Liver (tissue), 9 donors: ENCODE measurements around the gene RHBDD3. TPM values are rescaled to one million over a fixed set of nuclear protein-coding genes. Genes with fewer than 3 reads are reported as not detected.

Source experiments
- DNase-seq: peaks from one replicate; pipeline ENCODE4 v3.0.0-alpha.2; 2017; ENCODE audit warnings: low spot score
- H3K27ac ChIP-seq, 2 donors: one replicate each; pipeline ENCODE4 v1.7.0; 2013; ENCODE audit warnings: inconsistent platforms in 2 of 2, low read length in 2 of 2, control low read depth in 1 of 2, low read depth in 1 of 2, mild to moderate bottlenecking in 1 of 2
- H3K27me3 ChIP-seq, 4 donors: one replicate each; pipeline versions ENCODE4 v1.6.1 to v1.7.0; 2013; ENCODE audit warnings: low read length in 3 of 4, inconsistent platforms in 1 of 4, mild to moderate bottlenecking in 1 of 4, moderate library complexity in 1 of 4; ENCODE audit not compliant: control insufficient read depth in 4 of 4, insufficient read depth in 4 of 4
- H3K36me3 ChIP-seq, 4 donors: one replicate each; pipeline versions ENCODE4 v1.6.1 to v1.7.0; 2013; ENCODE audit warnings: low read length in 3 of 4, mild to moderate bottlenecking in 3 of 4, low read depth in 1 of 4, moderate library complexity in 1 of 4; ENCODE audit not compliant: control insufficient read depth in 4 of 4, insufficient read depth in 3 of 4
- H3K4me1 ChIP-seq, 4 donors: one replicate each; pipeline versions ENCODE4 v1.6.1 to v1.7.0; 2013; ENCODE audit warnings: low read length in 3 of 4, mild to moderate bottlenecking in 3 of 4, moderate library complexity in 1 of 4; ENCODE audit not compliant: control insufficient read depth in 4 of 4, insufficient read depth in 4 of 4
- H3K4me3 ChIP-seq, 3 donors: one replicate each; pipeline versions ENCODE4 v1.6.1 to v1.7.0; 2013; ENCODE audit warnings: low read length in 3 of 3, control low read depth in 1 of 3, low read depth in 1 of 3, mild to moderate bottlenecking in 1 of 3
- H3K9ac ChIP-seq, 2 donors: one replicate each; pipeline ENCODE4 v1.7.0; 2013; ENCODE audit warnings: low read length in 2 of 2, mild to moderate bottlenecking in 2 of 2, moderate library complexity in 2 of 2, control low read depth in 1 of 2, low read depth in 1 of 2
- H3K9me3 ChIP-seq, 4 donors: one replicate each; pipeline versions ENCODE4 v1.6.1 to v1.7.0; 2013; ENCODE audit warnings: low read length in 3 of 4; ENCODE audit not compliant: control insufficient read depth in 4 of 4
- EGR1 ChIP-seq, 2 donors: IDR thresholded peaks; 2 replicates each; pipeline ENCODE4 v1.6.1; 2016 to 2018; ENCODE audit warnings: antibody characterized with exemption in 2 of 2, low read depth in 2 of 2
- FOXA1 ChIP-seq: IDR thresholded peaks from 2 replicates; pipeline ENCODE4 v1.6.1; 2016; ENCODE audit warnings: antibody characterized with exemption
- FOXA2 ChIP-seq: IDR thresholded peaks from 2 replicates; pipeline ENCODE4 v1.6.1; 2016; ENCODE audit warnings: antibody characterized with exemption
- GABPA ChIP-seq, 2 donors: IDR thresholded peaks in 1 of 2; conservative IDR thresholded peaks in 1 of 2; 2 replicates each; pipeline ENCODE4 v1.6.1; 2016; ENCODE audit warnings: antibody characterized with exemption in 2 of 2, mild to moderate bottlenecking in 1 of 2, moderate library complexity in 1 of 2
- HNF4A ChIP-seq, 2 donors: conservative IDR thresholded peaks; 2 replicates each; pipeline ENCODE4 v1.6.1; 2016; ENCODE audit warnings: antibody characterized with exemption in 2 of 2, mild to moderate bottlenecking in 2 of 2
- HNF4G ChIP-seq: IDR thresholded peaks from 2 replicates; pipeline ENCODE4 v1.6.1; 2016; ENCODE audit warnings: antibody characterized with exemption
- JUND ChIP-seq, 2 donors: IDR thresholded peaks; 2 replicates each; pipeline ENCODE4 v1.6.1; 2016; ENCODE audit warnings: antibody characterized with exemption in 2 of 2
- NR2F2 ChIP-seq: IDR thresholded peaks from 2 replicates; pipeline ENCODE4 v1.6.1; 2016; ENCODE audit warnings: antibody characterized with exemption
- RAD21 ChIP-seq, 2 donors: IDR thresholded peaks; 2 replicates each; pipeline ENCODE4 v1.6.1; 2016; ENCODE audit warnings: antibody characterized with exemption in 2 of 2, mild to moderate bottlenecking in 2 of 2
- RXRA ChIP-seq, 2 donors: IDR thresholded peaks; 2 replicates each; pipeline ENCODE4 v1.6.1; 2017 to 2018; ENCODE audit warnings: antibody characterized with exemption in 2 of 2, mild to moderate bottlenecking in 1 of 2
- SP1 ChIP-seq: IDR thresholded peaks from 2 replicates; pipeline ENCODE4 v1.6.1; 2018; ENCODE audit warnings: antibody characterized with exemption, mild to moderate bottlenecking
- TAF1 ChIP-seq: conservative IDR thresholded peaks from 2 replicates; pipeline ENCODE4 v1.6.1; 2016; ENCODE audit warnings: antibody characterized with exemption, mild to moderate bottlenecking
- YY1 ChIP-seq: IDR thresholded peaks from 2 replicates; pipeline ENCODE4 v1.6.1; 2016; ENCODE audit warnings: antibody characterized with exemption, mild to moderate bottlenecking
- WGBS: extraction: QIAGEN DNeasy Blood & Tissue Kit; methylation state at CpG from one replicate; pipeline ENCODE4 v1.1.7; 2013; 5-methylcytosine and 5-hydroxymethylcytosine counted together
- polyA plus RNA-seq, 2 donors: library from polyadenylated mRNA; stranded (reverse) in 1 of 2; unstranded in 1 of 2; fragments of 200-250 nt in 1 of 2; fragments of >200 nt in 1 of 2; fragmentation: Nextera tagmentation in 1 of 2; extraction: Ambion mirVana in 1 of 2; gene quantifications; one replicate each; pipeline versions ENCODE4 v1.2.1 to v1.2.3, GENCODE V29; 2013 to 2015
- total RNA-seq, 2 donors: library from RNA; depleted of rRNA; stranded (reverse); fragments of >200 nt; gene quantifications; one replicate each; pipeline ENCODE4 v1.2.3, GENCODE V29; 2014
- TF ChIP-seq, protein P1 (sequence below): IDR thresholded peaks from 2 replicates; pipeline ENCODE4 v1.6.1; 2016; ENCODE audit warnings: antibody characterized with exemption
- TF ChIP-seq, protein P2 (sequence below): IDR thresholded peaks from 2 replicates; pipeline ENCODE4 v1.6.1; 2016; ENCODE audit warnings: antibody characterized with exemption
- TF ChIP-seq, protein P3 (sequence below): fragments of 150-350 bp; IDR thresholded peaks from 2 replicates; pipeline ENCODE4 v1.5.1; 2017; ENCODE audit warnings: improper control_type of control experiment, low read depth, low read length; ENCODE audit not compliant: missing input control
- TF ChIP-seq, protein P4 (sequence below): IDR thresholded peaks from 2 replicates; pipeline ENCODE4 v1.6.1; 2016; ENCODE audit warnings: antibody characterized with exemption, mild to moderate bottlenecking
- TF ChIP-seq, protein P5 (sequence below): IDR thresholded peaks from 2 replicates; pipeline ENCODE4 v1.6.1; 2016; ENCODE audit warnings: antibody characterized with exemption
- donor health status: healthy.
- donor health status: healthy.
- donor health status: healthy.
- donor health status: healthy.
- donor health status: healthy.

Gene RHBDD3
- total and polyA plus RNA-seq, 4 donors = 14.3 to 26.5 (median 18.3) TPM

DNA sequence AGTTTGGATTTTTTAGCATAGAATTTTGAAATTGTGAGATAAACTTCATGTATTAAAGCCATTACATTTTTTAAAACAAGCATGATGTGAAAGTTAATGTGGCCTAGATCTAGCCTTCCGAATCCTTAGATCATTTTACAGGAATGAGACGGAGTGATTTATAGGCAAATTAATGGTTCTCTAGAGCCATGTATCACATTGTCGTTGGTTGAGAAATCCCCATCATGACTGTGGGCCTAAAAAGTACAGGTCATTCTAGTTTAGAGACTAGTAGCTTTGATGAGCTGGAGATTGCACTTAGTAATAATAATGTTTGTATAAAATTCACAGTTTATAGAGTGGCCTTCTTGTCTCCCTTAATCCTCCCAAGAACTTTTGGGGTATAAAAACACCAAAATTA lies 7.4 kb upstream of the RHBDD3 start:
- WGBS = 64% methylated on average over 3 of the region's 3 CpGs
- H3K9me3 ChIP-seq = no peaks in the 10 kb centered on the region
- no peak overlapping the region for H3K4me3 ChIP-seq
- peaks cover 4 to 66% (median 58%) of the 10 kb centered on the region in 4 donors for H3K4me1 ChIP-seq
- H3K36me3 ChIP-seq = peaks cover 14 to 67% (median 58%) of the 10 kb centered on the region in 4 donors
- H3K27me3 ChIP-seq = no peaks in the 10 kb centered on the region
- no peak overlapping the region for H3K9ac ChIP-seq
- no peak overlapping the region for H3K27ac ChIP-seq
- TF ChIP-seq HNF4G (no peak), FOXA2 (no peak), RXRA (IDR thresholded peaks at IDR 0.05) (no peak), EGR1 (IDR thresholded peaks at IDR 0.05; ENCODE audit: low read depth in 2 of 2) (no peak), RAD21 (IDR thresholded peaks at IDR 0.05) (no peak), NR2F2 (no peak), SP1 (no peak), YY1 (no peak), HNF4A (conservative IDR thresholded peaks at IDR 0.05) (no peak), JUND (IDR thresholded peaks at IDR 0.05) (no peak), GABPA (IDR thresholded peaks at IDR 0.05 in 1 of 2, conservative IDR thresholded peaks at IDR 0.05 in 1 of 2) (no peak), FOXA1 (no peak), TAF1 (no peak)
- TF ChIP-seq, protein P1, sequence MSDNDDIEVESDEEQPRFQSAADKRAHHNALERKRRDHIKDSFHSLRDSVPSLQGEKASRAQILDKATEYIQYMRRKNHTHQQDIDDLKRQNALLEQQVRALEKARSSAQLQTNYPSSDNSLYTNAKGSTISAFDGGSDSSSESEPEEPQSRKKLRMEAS = no peak
- TF ChIP-seq, protein P2, sequence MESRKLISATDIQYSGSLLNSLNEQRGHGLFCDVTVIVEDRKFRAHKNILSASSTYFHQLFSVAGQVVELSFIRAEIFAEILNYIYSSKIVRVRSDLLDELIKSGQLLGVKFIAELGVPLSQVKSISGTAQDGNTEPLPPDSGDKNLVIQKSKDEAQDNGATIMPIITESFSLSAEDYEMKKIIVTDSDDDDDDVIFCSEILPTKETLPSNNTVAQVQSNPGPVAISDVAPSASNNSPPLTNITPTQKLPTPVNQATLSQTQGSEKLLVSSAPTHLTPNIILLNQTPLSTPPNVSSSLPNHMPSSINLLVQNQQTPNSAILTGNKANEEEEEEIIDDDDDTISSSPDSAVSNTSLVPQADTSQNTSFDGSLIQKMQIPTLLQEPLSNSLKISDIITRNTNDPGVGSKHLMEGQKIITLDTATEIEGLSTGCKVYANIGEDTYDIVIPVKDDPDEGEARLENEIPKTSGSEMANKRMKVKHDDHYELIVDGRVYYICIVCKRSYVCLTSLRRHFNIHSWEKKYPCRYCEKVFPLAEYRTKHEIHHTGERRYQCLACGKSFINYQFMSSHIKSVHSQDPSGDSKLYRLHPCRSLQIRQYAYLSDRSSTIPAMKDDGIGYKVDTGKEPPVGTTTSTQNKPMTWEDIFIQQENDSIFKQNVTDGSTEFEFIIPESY = no peak
- TF ChIP-seq, protein P3, sequence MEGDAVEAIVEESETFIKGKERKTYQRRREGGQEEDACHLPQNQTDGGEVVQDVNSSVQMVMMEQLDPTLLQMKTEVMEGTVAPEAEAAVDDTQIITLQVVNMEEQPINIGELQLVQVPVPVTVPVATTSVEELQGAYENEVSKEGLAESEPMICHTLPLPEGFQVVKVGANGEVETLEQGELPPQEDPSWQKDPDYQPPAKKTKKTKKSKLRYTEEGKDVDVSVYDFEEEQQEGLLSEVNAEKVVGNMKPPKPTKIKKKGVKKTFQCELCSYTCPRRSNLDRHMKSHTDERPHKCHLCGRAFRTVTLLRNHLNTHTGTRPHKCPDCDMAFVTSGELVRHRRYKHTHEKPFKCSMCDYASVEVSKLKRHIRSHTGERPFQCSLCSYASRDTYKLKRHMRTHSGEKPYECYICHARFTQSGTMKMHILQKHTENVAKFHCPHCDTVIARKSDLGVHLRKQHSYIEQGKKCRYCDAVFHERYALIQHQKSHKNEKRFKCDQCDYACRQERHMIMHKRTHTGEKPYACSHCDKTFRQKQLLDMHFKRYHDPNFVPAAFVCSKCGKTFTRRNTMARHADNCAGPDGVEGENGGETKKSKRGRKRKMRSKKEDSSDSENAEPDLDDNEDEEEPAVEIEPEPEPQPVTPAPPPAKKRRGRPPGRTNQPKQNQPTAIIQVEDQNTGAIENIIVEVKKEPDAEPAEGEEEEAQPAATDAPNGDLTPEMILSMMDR = no peak
- TF ChIP-seq, protein P4, sequence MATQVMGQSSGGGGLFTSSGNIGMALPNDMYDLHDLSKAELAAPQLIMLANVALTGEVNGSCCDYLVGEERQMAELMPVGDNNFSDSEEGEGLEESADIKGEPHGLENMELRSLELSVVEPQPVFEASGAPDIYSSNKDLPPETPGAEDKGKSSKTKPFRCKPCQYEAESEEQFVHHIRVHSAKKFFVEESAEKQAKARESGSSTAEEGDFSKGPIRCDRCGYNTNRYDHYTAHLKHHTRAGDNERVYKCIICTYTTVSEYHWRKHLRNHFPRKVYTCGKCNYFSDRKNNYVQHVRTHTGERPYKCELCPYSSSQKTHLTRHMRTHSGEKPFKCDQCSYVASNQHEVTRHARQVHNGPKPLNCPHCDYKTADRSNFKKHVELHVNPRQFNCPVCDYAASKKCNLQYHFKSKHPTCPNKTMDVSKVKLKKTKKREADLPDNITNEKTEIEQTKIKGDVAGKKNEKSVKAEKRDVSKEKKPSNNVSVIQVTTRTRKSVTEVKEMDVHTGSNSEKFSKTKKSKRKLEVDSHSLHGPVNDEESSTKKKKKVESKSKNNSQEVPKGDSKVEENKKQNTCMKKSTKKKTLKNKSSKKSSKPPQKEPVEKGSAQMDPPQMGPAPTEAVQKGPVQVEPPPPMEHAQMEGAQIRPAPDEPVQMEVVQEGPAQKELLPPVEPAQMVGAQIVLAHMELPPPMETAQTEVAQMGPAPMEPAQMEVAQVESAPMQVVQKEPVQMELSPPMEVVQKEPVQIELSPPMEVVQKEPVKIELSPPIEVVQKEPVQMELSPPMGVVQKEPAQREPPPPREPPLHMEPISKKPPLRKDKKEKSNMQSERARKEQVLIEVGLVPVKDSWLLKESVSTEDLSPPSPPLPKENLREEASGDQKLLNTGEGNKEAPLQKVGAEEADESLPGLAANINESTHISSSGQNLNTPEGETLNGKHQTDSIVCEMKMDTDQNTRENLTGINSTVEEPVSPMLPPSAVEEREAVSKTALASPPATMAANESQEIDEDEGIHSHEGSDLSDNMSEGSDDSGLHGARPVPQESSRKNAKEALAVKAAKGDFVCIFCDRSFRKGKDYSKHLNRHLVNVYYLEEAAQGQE = no peak
- DNase-seq = no peak

DNA sequence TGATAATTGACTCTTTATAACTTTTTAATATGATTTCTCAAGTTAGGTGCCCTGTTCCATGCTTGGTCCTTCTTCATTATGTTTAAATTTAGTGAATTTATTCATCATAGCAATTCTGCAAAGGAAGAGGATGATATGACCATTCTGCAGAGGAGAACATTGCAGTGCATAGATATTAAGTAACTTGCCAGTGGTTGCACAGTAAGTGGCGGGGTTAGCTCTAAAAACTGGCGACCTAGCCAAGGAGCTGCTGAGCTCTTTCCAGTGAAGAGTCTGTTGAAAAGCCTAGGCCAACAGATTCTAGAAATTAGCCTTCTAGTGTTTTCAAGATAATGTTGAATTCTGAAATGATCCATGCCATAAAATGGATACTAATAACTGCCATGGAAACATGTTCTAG lies 4.8 kb upstream of the RHBDD3 start:
- no peak for DNase-seq
- 80% methylated on average over 2 of the region's 2 CpGs for WGBS
- peaks cover 4 to 76% (median 68%) of the 10 kb centered on the region in 4 donors for H3K4me1 ChIP-seq
- TF ChIP-seq, protein P5, sequence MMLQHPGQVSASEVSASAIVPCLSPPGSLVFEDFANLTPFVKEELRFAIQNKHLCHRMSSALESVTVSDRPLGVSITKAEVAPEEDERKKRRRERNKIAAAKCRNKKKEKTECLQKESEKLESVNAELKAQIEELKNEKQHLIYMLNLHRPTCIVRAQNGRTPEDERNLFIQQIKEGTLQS = no peak
- TF ChIP-seq HNF4G (no peak), TAF1 (no peak), RXRA (IDR thresholded peaks at IDR 0.05) (no peak), NR2F2 (no peak), EGR1 (IDR thresholded peaks at IDR 0.05; ENCODE audit: low read depth in 2 of 2) (no peak), JUND (IDR thresholded peaks at IDR 0.05) (no peak), YY1 (no peak), SP1 (no peak), FOXA2 (no peak), HNF4A (conservative IDR thresholded peaks at IDR 0.05) (no peak)
- TF ChIP-seq, protein P3 = no peak
- TF ChIP-seq, protein P1 = no peak

More for the DNA sequence above, 4.8 kb upstream of the RHBDD3 start:
- H3K27ac ChIP-seq = no peak overlapping the region
- no peaks in the 10 kb centered on the region for H3K9me3 ChIP-seq
- H3K36me3 ChIP-seq = peaks cover 6 to 48% (median 40%) of the 10 kb centered on the region in 4 donors
- H3K27me3 ChIP-seq = no peaks in the 10 kb centered on the region
- no peak overlapping the region for H3K9ac ChIP-seq
- H3K4me3 ChIP-seq = no peak overlapping the region
